Raji (cell line): Measurements from ENCODE around the gene FAM216A.

Experiments
- POLR2A ChIP-seq: IDR thresholded peaks from 2 replicates; pipeline ENCODE4 v1.6.1; 2011; ENCODE audit warnings: low read depth, low read length, control low read depth; ENCODE audit not compliant: insufficient read depth

FAM216A gene

DNA sequence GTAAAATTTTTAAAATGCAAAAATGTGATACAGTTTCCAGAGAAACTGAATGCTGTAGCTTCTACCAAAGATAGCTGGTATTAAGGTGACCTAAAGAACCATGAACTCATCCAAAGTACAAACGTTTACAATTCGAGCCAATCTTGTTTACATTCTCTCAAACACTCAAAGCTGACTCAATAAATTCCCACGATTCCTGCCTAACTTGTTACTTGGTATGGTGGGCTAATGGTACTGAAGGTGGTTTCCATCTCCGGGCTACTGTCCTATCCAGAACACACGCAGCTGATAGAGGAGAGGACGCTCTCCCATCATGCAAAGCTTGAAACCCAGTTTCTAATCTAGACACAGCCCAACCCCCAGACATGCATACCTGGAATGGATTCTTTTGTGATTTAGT lies 65.0 kb downstream of the FAM216A start:
- TF ChIP-seq POLR2A = no peak

- no peak for TF ChIP-seq POLR2A
These were observed 66.2 kb downstream of the FAM216A start for GRCh38 chr12:110534811-110535210.

DNA sequence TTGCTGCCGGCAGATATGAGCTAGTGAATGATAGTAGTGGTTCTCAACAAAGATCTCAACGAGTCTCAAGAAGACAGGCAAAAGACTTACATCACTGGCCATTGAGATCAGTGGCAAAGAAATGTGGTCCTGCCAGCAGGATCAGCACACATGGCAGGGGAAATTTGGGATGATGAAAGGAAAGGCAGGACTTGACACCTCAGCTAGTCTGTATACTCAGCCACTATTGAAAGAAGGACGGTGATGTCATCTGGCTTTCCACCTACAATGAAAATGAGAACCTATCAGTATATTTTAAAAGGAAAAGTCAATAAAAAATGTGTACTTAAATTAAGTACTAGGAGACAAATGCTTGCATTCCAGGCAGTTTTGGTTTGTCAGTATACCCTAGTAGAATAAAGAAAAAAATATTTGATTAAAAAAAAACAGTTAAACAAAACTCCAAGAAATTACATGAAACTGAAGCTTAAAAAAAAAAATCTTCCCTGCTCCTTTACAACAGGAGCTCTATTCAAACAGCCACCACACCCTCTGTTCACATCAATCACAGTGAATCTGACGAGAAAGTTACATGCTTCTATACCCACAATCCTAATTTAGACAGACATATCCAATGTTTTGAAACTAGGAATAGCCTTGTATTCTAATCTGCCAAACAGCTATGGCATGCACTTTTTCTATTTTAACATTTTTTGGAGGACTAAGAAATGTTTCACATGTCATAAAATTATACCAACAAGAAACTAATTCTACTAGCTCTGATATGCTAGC lies 68.4 kb downstream of the FAM216A start:
- TF ChIP-seq POLR2A = no peak

DNA sequence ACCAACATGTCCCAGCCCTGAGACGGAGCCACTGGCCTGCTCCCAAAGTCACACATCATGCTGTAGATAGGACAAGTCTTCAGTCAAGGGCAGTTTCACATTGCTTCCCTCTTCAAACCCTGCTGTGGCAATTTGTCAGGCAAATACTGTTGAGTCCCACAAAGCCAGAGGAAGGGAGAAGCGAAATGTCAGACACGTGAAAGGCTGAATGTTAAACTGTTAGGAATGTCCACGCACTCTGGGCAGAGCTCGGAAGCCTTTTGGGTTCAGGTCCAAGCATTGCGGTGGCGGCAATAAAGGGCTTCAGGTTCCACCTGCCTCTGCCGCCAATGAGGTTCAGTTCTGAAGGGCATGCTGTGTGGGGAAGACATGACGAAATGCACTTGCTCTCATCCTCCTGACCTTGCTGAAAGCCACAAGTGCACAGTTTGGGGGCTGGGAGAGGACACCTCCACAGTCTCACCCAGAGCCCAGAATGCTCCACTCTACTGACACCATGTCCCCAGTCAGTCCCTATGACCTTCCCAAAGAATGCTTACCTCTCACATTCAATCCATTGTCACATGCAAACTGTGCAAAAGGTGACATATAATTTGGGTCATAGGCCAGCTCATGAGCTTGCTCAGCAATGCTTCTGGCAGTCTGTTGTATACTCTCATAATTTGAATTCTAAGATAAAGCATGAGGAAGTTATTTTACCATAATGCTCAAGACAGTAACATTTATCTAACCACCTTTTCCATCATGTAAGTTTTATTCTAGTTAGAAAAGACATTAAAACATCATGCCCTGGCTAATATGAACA lies 69.2 kb downstream of the FAM216A start:
- no peak for TF ChIP-seq POLR2A

GRCh38 chr12:110538869-110539622 lies 70.4 kb downstream of the FAM216A start:
- TF ChIP-seq POLR2A = no peak
